Astrocyte (in vitro differentiated cells and primary cell): ENCODE data around the gene DENND4C. TPM values are rescaled to one million over a fixed set of nuclear protein-coding genes. Genes with fewer than 3 reads are reported as not detected.
A peak's percentile ranks its signal among the peaks of the same experiment; 100 is the strongest.

Source experiments
- DNase-seq: peaks from one replicate; pipeline ENCODE4 v3.0.0-alpha.2; 2010; ENCODE audit warnings: low read depth
- FAIRE-seq: peaks from 2 replicates; lab custom pipeline; 2011; peaks lifted over from hg19 to GRCh38; lab: Jason Lieb, UNC
- H2AFZ ChIP-seq: 2 replicates; pipeline ENCODE4 v1.6.0; 2012; ENCODE audit warnings: low read depth, low read length, inconsistent platforms
- H3K27ac ChIP-seq: 2 replicates; pipeline ENCODE4 v1.5.1; 2011; ENCODE audit warnings: low read depth, low read length, inconsistent platforms
- H3K27me3 ChIP-seq: 2 replicates; pipeline ENCODE4 v1.6.0; 2011; ENCODE audit warnings: low read length, inconsistent platforms; ENCODE audit not compliant: insufficient read depth
- H3K36me3 ChIP-seq: 2 replicates; pipeline ENCODE4 v1.5.1; 2011; ENCODE audit warnings: low read length, inconsistent platforms; ENCODE audit not compliant: insufficient read depth
- H3K4me1 ChIP-seq: 2 replicates; pipeline ENCODE4 v1.5.1; 2011; ENCODE audit warnings: low read length, inconsistent platforms; ENCODE audit not compliant: insufficient read depth
- H3K4me2 ChIP-seq: 2 replicates; pipeline ENCODE4 v1.6.0; 2012; ENCODE audit warnings: low read length, inconsistent platforms
- H3K4me3 ChIP-seq: 2 replicates; pipeline ENCODE4 v1.5.1; 2011; ENCODE audit warnings: low read depth, mild to moderate bottlenecking, low read length, inconsistent platforms; ENCODE audit not compliant: insufficient read depth
- H3K79me2 ChIP-seq: 2 replicates; pipeline ENCODE4 v1.6.0; 2012; ENCODE audit warnings: mild to moderate bottlenecking, low read length, inconsistent platforms; ENCODE audit not compliant: insufficient read depth
- H3K9ac ChIP-seq: 2 replicates; pipeline ENCODE4 v1.6.0; 2012; ENCODE audit warnings: mild to moderate bottlenecking, low read length, inconsistent platforms
- H3K9me3 ChIP-seq: 2 replicates; pipeline ENCODE4 v1.5.1; 2012; ENCODE audit warnings: low read depth, mild to moderate bottlenecking, low read length, inconsistent platforms; ENCODE audit not compliant: insufficient read depth
- H4K20me1 ChIP-seq: 2 replicates; pipeline ENCODE4 v1.6.0; 2012; ENCODE audit warnings: low read length, inconsistent platforms; ENCODE audit not compliant: insufficient read depth
- H3K27ac Mint-ChIP-seq: one replicate; pipeline ENCODE4 v1.8.0; 2021; ENCODE audit warnings: mild to moderate bottlenecking, mixed read lengths; ENCODE audit not compliant: unreplicated experiment
- H3K27me3 Mint-ChIP-seq: one replicate; pipeline ENCODE4 v1.8.0; 2021; ENCODE audit warnings: low read depth, mixed read lengths; ENCODE audit not compliant: unreplicated experiment
- H3K36me3 Mint-ChIP-seq: one replicate; pipeline ENCODE4 v1.8.0; 2021; ENCODE audit warnings: low read depth, mixed read lengths; ENCODE audit not compliant: unreplicated experiment
- H3K4me1 Mint-ChIP-seq: one replicate; pipeline ENCODE4 v1.8.0; 2021; ENCODE audit warnings: low read depth, mixed read lengths; ENCODE audit not compliant: unreplicated experiment
- H3K4me3 Mint-ChIP-seq: one replicate; pipeline ENCODE4 v1.8.0; 2021; ENCODE audit warnings: mild to moderate bottlenecking, moderate library complexity, mixed read lengths; ENCODE audit not compliant: unreplicated experiment
- H3K9me3 Mint-ChIP-seq: one replicate; pipeline ENCODE4 v1.8.0; 2021; ENCODE audit warnings: mild to moderate bottlenecking, mixed read lengths; ENCODE audit not compliant: unreplicated experiment
- CTCF ChIP-seq: IDR thresholded peaks from 2 replicates; pipeline ENCODE4 v1.5.1; 2011; ENCODE audit warnings: low read depth, mild to moderate bottlenecking, inconsistent platforms, low read length, moderate library complexity; ENCODE audit not compliant: insufficient read depth
- EZH2 ChIP-seq: IDR thresholded peaks from 2 replicates; pipeline ENCODE4 v1.6.1; 2012; ENCODE audit warnings: mild to moderate bottlenecking, low read length, inconsistent platforms; ENCODE audit not compliant: insufficient read depth
- total RNA-seq: library from RNA; stranded (reverse); gene quantifications from 2 replicates; pipeline ENCODE4 v1.2.1, GENCODE V29; 2021

The DENND4C gene
- total RNA-seq, 1 donor from 2014 or later, result 19.6 TPM

- peak overlapping the region; percentile 5 for H3K27ac ChIP-seq
- peak overlapping the region; percentile 97 for H3K9ac ChIP-seq
- DNase-seq, result peak; percentile 27
- H2AFZ ChIP-seq, result no peak overlapping the region
- peaks cover 34% of the 10 kb centered on the region for H3K79me2 ChIP-seq
- no peaks in the 10 kb centered on the region for H3K9me3 Mint-ChIP-seq
- no peak for FAIRE-seq
- H3K36me3 Mint-ChIP-seq, result peaks cover 30% of the 10 kb centered on the region
- H3K27me3 ChIP-seq, result no peaks in the 10 kb centered on the region
- H3K36me3 ChIP-seq, result peaks cover 55% of the 10 kb centered on the region
- peak overlapping the region; percentile 72 for H3K4me3 Mint-ChIP-seq
- no peaks in the 10 kb centered on the region for H3K27me3 Mint-ChIP-seq
- H3K4me2 ChIP-seq, result peak overlapping the region; percentile 49
- H4K20me1 ChIP-seq, result peaks cover 52% of the 10 kb centered on the region
- peaks cover 14% of the 10 kb centered on the region for H3K4me1 ChIP-seq
- H3K9me3 ChIP-seq, result no peaks in the 10 kb centered on the region
- TF ChIP-seq CTCF, result no peak
- TF ChIP-seq EZH2, result no peak
- H3K4me1 Mint-ChIP-seq, result peaks cover 22% of the 10 kb centered on the region
- H3K27ac Mint-ChIP-seq, result no peak overlapping the region
- H3K4me3 ChIP-seq, result no peak overlapping the region
Measured at GRCh38 chr9:19375538-19375937, 145.0 kb downstream of the DENND4C start.

- Histone ChIP-seq H3K4me3 (peak overlapping the region; percentile 98), H3K9me3 (no peaks in the 10 kb centered on the region), H3K79me2 (peaks cover 34% of the 10 kb centered on the region), H4K20me1 (peaks cover 52% of the 10 kb centered on the region), H3K9ac (peak overlapping the region; percentile 97), H2AFZ (no peak overlapping the region), H3K36me3 (peaks cover 52% of the 10 kb centered on the region), H3K4me1 (peaks cover 14% of the 10 kb centered on the region), H3K4me2 (peak overlapping the region; percentile 90), H3K27ac (no peak overlapping the region), H3K27me3 (no peaks in the 10 kb centered on the region)
- DNase-seq, result no peak
- TF ChIP-seq CTCF, result no peak
- TF ChIP-seq EZH2, result no peak
- Mint-ChIP-seq H3K27ac (peak overlapping the region; percentile 9), H3K36me3 (peaks cover 30% of the 10 kb centered on the region), H3K9me3 (no peaks in the 10 kb centered on the region), H3K4me1 (peaks cover 26% of the 10 kb centered on the region), H3K27me3 (no peaks in the 10 kb centered on the region), H3K4me3 (peak overlapping the region; percentile 99)
- FAIRE-seq, result no peak
Measured at GRCh38 chr9:19376931-19377330, 146.4 kb downstream of the DENND4C start.

- Histone ChIP-seq H3K9ac (peak overlapping the region; percentile 97), H3K27ac (no peak overlapping the region), H3K4me1 (peaks cover 14% of the 10 kb centered on the region), H3K9me3 (no peaks in the 10 kb centered on the region), H3K27me3 (no peaks in the 10 kb centered on the region), H3K4me2 (peak overlapping the region; percentile 90), H3K79me2 (peaks cover 34% of the 10 kb centered on the region), H4K20me1 (peaks cover 52% of the 10 kb centered on the region), H3K4me3 (peak overlapping the region; percentile 98), H3K36me3 (peaks cover 52% of the 10 kb centered on the region), H2AFZ (no peak overlapping the region)
- DNase-seq, result no peak
- FAIRE-seq, result no peak
- no peak for TF ChIP-seq CTCF
- TF ChIP-seq EZH2, result no peak
- Mint-ChIP-seq H3K9me3 (no peaks in the 10 kb centered on the region), H3K27ac (peak overlapping the region; percentile 89), H3K4me1 (peaks cover 26% of the 10 kb centered on the region), H3K36me3 (peaks cover 30% of the 10 kb centered on the region), H3K4me3 (peak overlapping the region; percentile 99), H3K27me3 (no peaks in the 10 kb centered on the region)
Measured at GRCh38 chr9:19378164-19378563, 147.7 kb downstream of the DENND4C start.
